GM12865 (cell line): ENCODE measurements around the gene NDUFS2.

Experiments used
- DNase-seq: peaks from one replicate; pipeline ENCODE4 v3.0.0; 2010; ENCODE audit warnings: low read depth
- H3K4me3 ChIP-seq: 2 replicates; pipeline ENCODE4 v1.5.1; 2011; ENCODE audit warnings: mild to moderate bottlenecking, low read depth, low read length, control low read depth
- CTCF ChIP-seq: IDR thresholded peaks from 2 replicates; pipeline ENCODE4 v1.5.1; 2011; ENCODE audit warnings: low read length, control low read depth, low read depth, inconsistent platforms; ENCODE audit not compliant: insufficient read depth; ENCODE audit errors: missing control alignments

NDUFS2 gene

DNA sequence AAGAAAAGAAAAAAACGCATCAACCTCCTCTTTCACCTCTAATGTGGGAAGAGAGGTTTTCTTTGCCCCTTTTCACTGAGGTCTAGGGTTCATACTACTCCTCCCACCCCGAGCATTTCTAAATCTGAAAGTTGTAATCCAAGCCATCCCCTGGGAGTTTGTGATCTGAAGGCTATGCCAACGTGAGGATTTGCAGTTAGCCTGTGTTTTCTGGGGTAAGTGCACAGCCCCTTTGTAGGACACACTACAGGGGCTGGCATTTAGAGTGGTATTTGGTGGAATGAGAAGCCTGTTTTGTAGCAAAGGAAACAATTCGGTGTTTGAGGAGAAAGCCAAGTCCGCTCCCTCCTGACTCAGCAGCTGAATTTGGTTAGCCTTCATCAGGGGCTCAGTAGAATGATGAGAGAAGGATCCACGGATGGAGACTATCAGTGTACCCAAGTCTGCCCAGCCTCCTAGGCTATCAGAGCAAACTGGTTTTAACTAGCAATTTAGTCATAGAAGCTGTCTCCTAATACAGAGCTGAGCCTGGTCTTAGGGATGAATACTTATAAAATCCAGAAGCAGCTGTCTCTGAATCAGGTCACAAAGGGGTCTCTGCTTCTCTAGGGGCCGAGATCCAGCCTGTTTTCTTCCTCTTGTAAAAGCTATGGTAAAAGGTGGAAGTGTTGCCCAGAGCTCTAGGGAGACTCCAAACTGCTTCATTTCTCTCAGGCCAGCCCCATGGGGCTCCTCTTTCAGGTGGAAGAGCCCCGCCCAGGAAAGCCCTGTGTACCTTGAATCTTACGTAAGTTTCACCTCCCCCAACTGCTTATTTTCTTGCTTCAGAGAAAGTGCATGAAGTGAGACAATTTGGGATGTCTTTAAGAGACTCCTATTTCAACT is 58.5 kb downstream of the NDUFS2 start:
- DNase-seq, result no peak
- no peak for TF ChIP-seq CTCF
- H3K4me3 ChIP-seq, result peak overlapping the region; percentile 17; the same call in 1 of the 2 replicates

- H3K4me3 ChIP-seq, result peak overlapping the region; percentile 17
Measured at GRCh38 chr1:161261261-161262235, 59.4 kb downstream of the NDUFS2 start.

More at GRCh38 chr1:161261261-161262235, 59.4 kb downstream of the NDUFS2 start:
- no peak for TF ChIP-seq CTCF
- DNase-seq, result peak; percentile 33
